WTC11 (cell line): Measurements from ENCODE around the gene CACNA2D1. TPM values are rescaled to one million over a fixed set of nuclear protein-coding genes. Genes with fewer than 3 reads are reported as not detected.

ENCODE experiments used
- ATAC-seq: fragments of 200-7000 bp; cut with Tn5 transposase; 2 replicates; pipeline ENCODE4 v1.10.0; 2021; ENCODE audit warnings: mild to moderate bottlenecking, moderate library complexity
- CTCF ChIA-PET: fragments of 300-600 bp; sonication (Branson Sonifier 250); formaldehyde crosslinking; loops from one replicate; lab custom pipeline; 2021; ENCODE audit warnings: antibody characterized with exemption; lab: Charles Lee
- POLR2A ChIA-PET: fragments of 350-600 bp; sonication (Branson Sonifier 250); formaldehyde crosslinking; loops from one replicate; lab custom pipeline; 2021; ENCODE audit warnings: antibody characterized with exemption; lab: Charles Lee
- DNase-seq: peaks from one replicate; pipeline ENCODE4 v3.0.0; 2021; ENCODE audit warnings: low spot score
- H3K27ac Mint-ChIP-seq: 2 replicates; pipeline ENCODE4 v1.8.0; 2021; ENCODE audit warnings: mixed read lengths
- H3K27me3 Mint-ChIP-seq: 2 replicates; pipeline ENCODE4 v1.8.0; 2021; ENCODE audit warnings: low read depth, mild to moderate bottlenecking, moderate library complexity, mixed read lengths
- H3K36me3 Mint-ChIP-seq: 2 replicates; pipeline ENCODE4 v1.8.0; 2021; ENCODE audit warnings: mixed read lengths
- H3K4me1 Mint-ChIP-seq: 2 replicates; pipeline ENCODE4 v1.8.0; 2022; ENCODE audit warnings: mixed read lengths
- H3K4me3 Mint-ChIP-seq: 2 replicates; pipeline ENCODE4 v1.8.0; 2021; ENCODE audit warnings: mild to moderate bottlenecking, moderate library complexity, mixed read lengths
- H3K9me3 Mint-ChIP-seq: 2 replicates; pipeline ENCODE4 v1.8.0; 2021; ENCODE audit warnings: mixed read lengths
- ATF1 ChIP-seq: sonication (generic); formaldehyde crosslinking; IDR thresholded peaks from 2 replicates; pipeline ENCODE4 v1.8.1; 2023; ENCODE audit warnings: mild to moderate bottlenecking, moderate library complexity, missing genetic modification reagents
- ATF3 ChIP-seq: sonication (generic); formaldehyde crosslinking; conservative IDR thresholded peaks from 2 replicates; pipeline ENCODE4 v1.8.1; 2022; ENCODE audit warnings: mild to moderate bottlenecking, missing genetic modification reagents
- ATF6 ChIP-seq: sonication (generic); formaldehyde crosslinking; IDR thresholded peaks from 2 replicates; pipeline ENCODE4 v1.8.1; 2023; ENCODE audit warnings: mild to moderate bottlenecking, missing genetic modification reagents
- CBFB ChIP-seq: sonication (generic); formaldehyde crosslinking; IDR thresholded peaks from 2 replicates; pipeline ENCODE4 v1.8.1; 2022; ENCODE audit warnings: mild to moderate bottlenecking, low read depth, missing genetic modification reagents
- CDX4 ChIP-seq: fragments of 250-450 bp; sonication (Bioruptor Pico); IDR thresholded peaks from 2 replicates; pipeline ENCODE4 v1.9.0; 2021; ENCODE audit warnings: moderate library complexity, mild to moderate bottlenecking, inconsistent platforms, borderline replicate concordance
- E2F4 ChIP-seq: sonication (generic); formaldehyde crosslinking; IDR thresholded peaks from 2 replicates; pipeline ENCODE4 v1.8.1; 2022; ENCODE audit warnings: low read depth, mild to moderate bottlenecking, moderate library complexity, missing genetic modification reagents, borderline replicate concordance
- ELF4 ChIP-seq: sonication (generic); formaldehyde crosslinking; IDR thresholded peaks from 2 replicates; pipeline ENCODE4 v1.8.1; 2022; ENCODE audit warnings: low read depth, mild to moderate bottlenecking, moderate library complexity, missing genetic modification reagents
- FOXK1 ChIP-seq: sonication (generic); formaldehyde crosslinking; IDR thresholded peaks from 2 replicates; pipeline ENCODE4 v1.8.0; 2022; ENCODE audit warnings: mild to moderate bottlenecking, moderate library complexity, missing genetic modification reagents
- FOXP4 ChIP-seq: sonication (generic); formaldehyde crosslinking; IDR thresholded peaks from 2 replicates; pipeline ENCODE4 v1.8.0; 2022; ENCODE audit warnings: mild to moderate bottlenecking, missing genetic modification reagents
- IRF1 ChIP-seq: sonication (generic); formaldehyde crosslinking; IDR thresholded peaks from 2 replicates; pipeline ENCODE4 v1.8.0; 2023; ENCODE audit warnings: missing genetic modification reagents
- IRF2 ChIP-seq: sonication (generic); formaldehyde crosslinking; IDR thresholded peaks from 2 replicates; pipeline ENCODE4 v1.8.0; 2022; ENCODE audit warnings: low read depth, missing genetic modification reagents, borderline replicate concordance
- MYBL2 ChIP-seq: sonication (generic); formaldehyde crosslinking; IDR thresholded peaks from 2 replicates; pipeline ENCODE4 v1.8.1; 2023; ENCODE audit warnings: mild to moderate bottlenecking, moderate library complexity, missing genetic modification reagents
- PRRX2 ChIP-seq: fragments of 250-450 bp; sonication (Bioruptor Pico); IDR thresholded peaks from 2 replicates; pipeline ENCODE4 v1.8.0; 2021; ENCODE audit warnings: mild to moderate bottlenecking
- RELA ChIP-seq: sonication (generic); formaldehyde crosslinking; IDR thresholded peaks from 2 replicates; pipeline ENCODE4 v1.8.1; 2022; ENCODE audit warnings: missing genetic modification reagents, mild to moderate bottlenecking, borderline replicate concordance
- SMAD3 ChIP-seq: sonication (generic); formaldehyde crosslinking; IDR thresholded peaks from 2 replicates; pipeline ENCODE4 v1.8.0; 2022; ENCODE audit warnings: missing genetic modification reagents, mild to moderate bottlenecking, borderline replicate concordance
- SMAD4 ChIP-seq: sonication (generic); formaldehyde crosslinking; IDR thresholded peaks from 2 replicates; pipeline ENCODE4 v1.8.0; 2022; ENCODE audit warnings: mild to moderate bottlenecking, missing genetic modification reagents
- TEAD1 ChIP-seq: sonication (generic); formaldehyde crosslinking; IDR thresholded peaks from 2 replicates; pipeline ENCODE4 v1.8.0; 2022; ENCODE audit warnings: mild to moderate bottlenecking, missing genetic modification reagents
- TP53 ChIP-seq: sonication (generic); formaldehyde crosslinking; IDR thresholded peaks from 2 replicates; pipeline ENCODE4 v1.8.1; 2023; ENCODE audit warnings: mild to moderate bottlenecking, missing genetic modification reagents
- ZNF317 ChIP-seq: sonication (generic); formaldehyde crosslinking; IDR thresholded peaks from 2 replicates; pipeline ENCODE4 v1.8.1; 2023; ENCODE audit warnings: low read depth, mild to moderate bottlenecking, moderate library complexity, missing genetic modification reagents, borderline replicate concordance
- ZNF512 ChIP-seq: sonication (generic); formaldehyde crosslinking; IDR thresholded peaks from 2 replicates; pipeline ENCODE4 v1.8.1; 2022; ENCODE audit warnings: missing genetic modification reagents, borderline replicate concordance
- total RNA-seq: library from RNA; stranded (reverse); gene quantifications from 3 replicates; pipeline ENCODE4 v1.2.3, GENCODE V29; 2021

CACNA2D1 gene
- total RNA-seq, 1 experiment from 2014 or later, result 33.3 TPM

GRCh38 chr7:82051601-82052000 is 392.0 kb downstream of the CACNA2D1 start (continued):
- no peak for TF ChIP-seq SMAD4 (CRISPR knock-in tag)
- no peak for TF ChIP-seq TEAD1 (CRISPR knock-in tag)
- TF ChIP-seq ELF4 (CRISPR knock-in tag), result no peak
- no peak for TF ChIP-seq E2F4 (CRISPR knock-in tag)
- TF ChIP-seq, all 79 proteins: peak for 0

- Mint-ChIP-seq H3K27ac (no peak overlapping the region), H3K27me3 (no peaks in the 10 kb centered on the region), H3K4me1 (no peaks in the 10 kb centered on the region), H3K4me3 (no peak overlapping the region), H3K9me3 (0 out of 2 replicates have a peak, but pooled peaks cover 4% of the 10 kb centered on the region), H3K36me3 (peaks cover 2% of the 10 kb centered on the region)
- POLR2A ChIA-PET, result no interaction called here
- no peak for DNase-seq
- CTCF ChIA-PET, result no interaction called here
- TF ChIP-seq FOXP4 (CRISPR knock-in tag) (no peak), ATF1 (CRISPR knock-in tag) (no peak), ZNF512 (CRISPR knock-in tag) (no peak), ZNF317 (CRISPR knock-in tag) (no peak), ATF3 (CRISPR knock-in tag) (no peak), FOXK1 (no peak), IRF2 (CRISPR knock-in tag) (no peak), CBFB (no peak), TP53 (CRISPR knock-in tag) (no peak), SMAD3 (CRISPR knock-in tag) (no peak), IRF1 (no peak), MYBL2 (CRISPR knock-in tag) (no peak), ATF6 (CRISPR knock-in tag) (no peak), CDX4 (CRISPR knock-in tag) (no peak), RELA (CRISPR knock-in tag) (no peak), PRRX2 (CRISPR knock-in tag) (no peak)
- ATAC-seq, result no peak
Measured at GRCh38 chr7:82050792-82051191, 392.8 kb downstream of the CACNA2D1 start.
